Progenitor cell of endocrine pancreas (in vitro differentiated cells): ENCODE data around the gene CAPN12. TPM values are rescaled to one million over a fixed set of nuclear protein-coding genes. Genes with fewer than 3 reads are reported as not detected.
"Not testable (repeated sequence)": the region's sequence is repeated elsewhere in the genome, so short reads cannot be mapped to it uniquely, and the experiment has no call there.

ENCODE experiments used
- DNase-seq: peaks from one replicate; pipeline ENCODE4 v3.0.0; 2021; ENCODE audit warnings: low spot score; ENCODE audit not compliant: unreplicated experiment
- H3K27ac Mint-ChIP-seq: 2 replicates; pipeline ENCODE4 v1.8.0; 2021; ENCODE audit warnings: mild to moderate bottlenecking, moderate library complexity, mixed read lengths
- H3K27me3 Mint-ChIP-seq: 2 replicates; pipeline ENCODE4 v1.8.0; 2021; ENCODE audit warnings: mixed read lengths
- H3K36me3 Mint-ChIP-seq: 2 replicates; pipeline ENCODE4 v1.8.0; 2022; ENCODE audit warnings: mixed read lengths; ENCODE audit not compliant: insufficient read depth
- H3K4me1 Mint-ChIP-seq: 2 replicates; pipeline ENCODE4 v1.8.0; 2021; ENCODE audit warnings: low read depth, mixed read lengths
- H3K4me3 Mint-ChIP-seq: 2 replicates; pipeline ENCODE4 v1.8.0; 2021; ENCODE audit warnings: low read depth, mild to moderate bottlenecking, moderate library complexity, mixed read lengths
- H3K9me3 Mint-ChIP-seq: 2 replicates; pipeline ENCODE4 v1.8.0; 2021; ENCODE audit warnings: low read depth, mixed read lengths
- CTCF ChIP-seq: fragments of 200-600 bp; sonication (generic); IDR thresholded peaks from one replicate; pipeline ENCODE4 v1.5.0; 2021; ENCODE audit warnings: antibody characterized with exemption, mild to moderate bottlenecking; ENCODE audit not compliant: unreplicated experiment
- total RNA-seq: library from RNA; stranded (reverse); gene quantifications from 2 replicates; pipeline ENCODE4 v1.2.1, GENCODE V29; 2021

Gene CAPN12
- total RNA-seq, 1 donor from 2014 or later = 4.1 TPM

- H3K27ac Mint-ChIP-seq = no peak overlapping the region
- H3K27me3 Mint-ChIP-seq = peaks cover 8% of the 10 kb centered on the region
- DNase-seq = peak; percentile 61
- H3K4me1 Mint-ChIP-seq = no peaks in the 10 kb centered on the region
- H3K4me3 Mint-ChIP-seq = no peak overlapping the region
- no peaks in the 10 kb centered on the region for H3K36me3 Mint-ChIP-seq
- TF ChIP-seq CTCF = peak; percentile 77
- no peaks in the 10 kb centered on the region for H3K9me3 Mint-ChIP-seq
Observed at GRCh38 chr19:38769635-38770211, 25.4 kb upstream of the CAPN12 start.

- no peak for TF ChIP-seq CTCF
- DNase-seq = no peak
- Mint-ChIP-seq H3K27ac (no peak overlapping the region), H3K9me3 (no peaks in the 10 kb centered on the region), H3K36me3 (no peaks in the 10 kb centered on the region), H3K27me3 (peaks cover 3% of the 10 kb centered on the region), H3K4me1 (no peaks in the 10 kb centered on the region), H3K4me3 (no peak overlapping the region)
Observed at GRCh38 chr19:38766276-38767047, 22.2 kb upstream of the CAPN12 start.

- Mint-ChIP-seq H3K4me3 (no peak overlapping the region), H3K9me3 (no peaks in the 10 kb centered on the region), H3K27me3 (peaks cover 3% of the 10 kb centered on the region), H3K36me3 (no peaks in the 10 kb centered on the region), H3K27ac (no peak overlapping the region), H3K4me1 (no peaks in the 10 kb centered on the region)
- no peak for TF ChIP-seq CTCF
- no peak for DNase-seq
Observed at GRCh38 chr19:38765214-38765613, 20.9 kb upstream of the CAPN12 start.

GRCh38 chr19:38763795-38764220 lies 19.5 kb upstream of the CAPN12 start:
- H3K36me3 Mint-ChIP-seq = no peaks in the 10 kb centered on the region
- DNase-seq = no peak
- no peak overlapping the region for H3K27ac Mint-ChIP-seq
- no peaks in the 10 kb centered on the region for H3K27me3 Mint-ChIP-seq
- H3K4me3 Mint-ChIP-seq = no peak overlapping the region
- H3K4me1 Mint-ChIP-seq = no peaks in the 10 kb centered on the region
- no peaks in the 10 kb centered on the region for H3K9me3 Mint-ChIP-seq
- TF ChIP-seq CTCF = no peak

GRCh38 chr19:38761884-38762389 lies 17.7 kb upstream of the CAPN12 start:
- not testable (repeated sequence) for H3K4me3 Mint-ChIP-seq, H3K4me1 Mint-ChIP-seq, DNase-seq, H3K27me3 Mint-ChIP-seq, H3K36me3 Mint-ChIP-seq, H3K9me3 Mint-ChIP-seq, H3K27ac Mint-ChIP-seq

- not testable (repeated sequence) for H3K27me3 Mint-ChIP-seq, DNase-seq, H3K36me3 Mint-ChIP-seq, H3K4me1 Mint-ChIP-seq, H3K9me3 Mint-ChIP-seq, H3K4me3 Mint-ChIP-seq, H3K27ac Mint-ChIP-seq
Observed at GRCh38 chr19:38760805-38761517, 16.7 kb upstream of the CAPN12 start.
